AG09319 (cell line): Measurements from ENCODE around the gene NT5C2.
"Not testable (repeated sequence)": the region's sequence is repeated elsewhere in the genome, so short reads cannot be mapped to it uniquely, and the experiment has no call there.

Source experiments
- DNase-seq: peaks from one replicate; pipeline ENCODE4 v3.0.0-alpha.2; 2010; ENCODE audit warnings: low read depth; ENCODE audit errors: extremely low read depth
- CTCF ChIP-seq: IDR thresholded peaks from 2 replicates; pipeline ENCODE4 v1.5.1; 2011; ENCODE audit warnings: low read depth, mild to moderate bottlenecking, inconsistent platforms, low read length, moderate library complexity

NT5C2 gene

GRCh38 chr10:103196516-103196915, 3.4 kb upstream of the NT5C2 start:
- DNase-seq = no peak
- TF ChIP-seq CTCF = no peak

- TF ChIP-seq CTCF = no peak
- peak; percentile 53 for DNase-seq
Measured at GRCh38 chr10:103193820-103194529, 903 bp upstream of the NT5C2 start.

- peak; percentile 32 for DNase-seq
- no peak for TF ChIP-seq CTCF
Measured at GRCh38 chr10:103192451-103193106, 493 bp downstream of the NT5C2 start.

GRCh38 chr10:103192089-103192450, 1.0 kb downstream of the NT5C2 start:
- no peak for TF ChIP-seq CTCF
- DNase-seq = no peak

GRCh38 chr10:103191198-103191597, 1.9 kb downstream of the NT5C2 start:
- DNase-seq = not testable (repeated sequence)

- no peak for DNase-seq
- TF ChIP-seq CTCF = no peak
Measured at GRCh38 chr10:103188853-103189252, 4.2 kb downstream of the NT5C2 start.

- no peak for TF ChIP-seq CTCF
- DNase-seq = no peak
Measured at GRCh38 chr10:103186128-103186527, 6.9 kb downstream of the NT5C2 start.

- TF ChIP-seq CTCF = no peak
Measured at GRCh38 chr10:103184615-103185014, 8.5 kb downstream of the NT5C2 start.

GRCh38 chr10:103183991-103184451, 9.1 kb downstream of the NT5C2 start:
- DNase-seq = not testable (repeated sequence)

More at GRCh38 chr10:103184615-103185014, 8.5 kb downstream of the NT5C2 start:
- DNase-seq = no peak
